Calu3 (cell line): ENCODE results near the gene CCT8L2. TPM values are rescaled to one million over a fixed set of nuclear protein-coding genes. Genes with fewer than 3 reads are reported as not detected.
"Not testable (repeated sequence)": the region's sequence is repeated elsewhere in the genome, so short reads cannot be mapped to it uniquely, and the experiment has no call there.

Experiments used
- BruUV-seq: library from RNA; stranded (reverse); fragments of 400-500 nt; replicated peaks from 2 replicates; lab custom pipeline; 2021; lab: Mats Ljungman, UMichigan
- CTCF ChIA-PET: fragments of 300-600 bp; sonication (Branson Sonifier 250); formaldehyde crosslinking; loops from one replicate; lab custom pipeline; 2022; ENCODE audit warnings: antibody characterized with exemption; lab: Charles Lee
- DNase-seq: peaks from one replicate; pipeline ENCODE4 v3.0.0; 2022
- H3K27ac Mint-ChIP-seq: one replicate; pipeline ENCODE4 v1.8.0; 2022; ENCODE audit warnings: mixed read lengths; ENCODE audit not compliant: unreplicated experiment
- H3K27me3 Mint-ChIP-seq: one replicate; pipeline ENCODE4 v1.8.0; 2022; ENCODE audit warnings: mixed read lengths; ENCODE audit not compliant: unreplicated experiment
- H3K36me3 Mint-ChIP-seq: one replicate; pipeline ENCODE4 v1.8.0; 2022; ENCODE audit warnings: mild to moderate bottlenecking, moderate library complexity, mixed read lengths; ENCODE audit not compliant: insufficient read depth, unreplicated experiment
- H3K4me1 Mint-ChIP-seq: one replicate; pipeline ENCODE4 v1.8.0; 2022; ENCODE audit warnings: mild to moderate bottlenecking, low read depth, mixed read lengths; ENCODE audit not compliant: unreplicated experiment
- H3K4me3 Mint-ChIP-seq: one replicate; pipeline ENCODE4 v1.8.0; 2022; ENCODE audit warnings: mild to moderate bottlenecking, low read depth, moderate library complexity, mixed read lengths; ENCODE audit not compliant: unreplicated experiment
- H3K9me3 Mint-ChIP-seq: one replicate; pipeline ENCODE4 v1.8.0; 2022; ENCODE audit warnings: low read depth, mixed read lengths; ENCODE audit not compliant: unreplicated experiment
- CTCF ChIP-seq: fragments of 200-600 bp; IDR thresholded peaks from one replicate; pipeline ENCODE4 v1.8.0; 2022; ENCODE audit warnings: antibody characterized with exemption; ENCODE audit not compliant: unreplicated experiment
- intact Hi-C: fragments of 100-400 bp; cut with micrococcal nuclease; formaldehyde crosslinking; loops from one replicate; pipeline ENCODE4 v1.10.0; 2022; ENCODE audit not compliant: unreplicated experiment
- total RNA-seq: library from RNA; stranded (reverse); gene quantifications from 2 replicates; pipeline ENCODE4 v1.2.3, GENCODE V29; 2022

The CCT8L2 gene
- total RNA-seq, 1 experiment from 2014 or later = not detected

- DNase-seq = no peak
- H3K27me3 Mint-ChIP-seq = no peaks in the 10 kb centered on the region
- no peaks in the 10 kb centered on the region for H3K36me3 Mint-ChIP-seq
- intact Hi-C loops = no loop called here
- H3K9me3 Mint-ChIP-seq = peaks cover 18% of the 10 kb centered on the region
- no peak overlapping the region for H3K27ac Mint-ChIP-seq
- CTCF ChIA-PET = no interaction called here
- BruUV-seq = no TSS peak
- no peaks in the 10 kb centered on the region for H3K4me1 Mint-ChIP-seq
- no peak overlapping the region for H3K4me3 Mint-ChIP-seq
- TF ChIP-seq CTCF = no peak
These were observed 17.1 kb upstream of the CCT8L2 start for GRCh38 chr22:16609548-16610261.

- Mint-ChIP-seq H3K4me1 (no peaks in the 10 kb centered on the region), H3K36me3 (no peaks in the 10 kb centered on the region), H3K4me3 (no peak overlapping the region), H3K9me3 (peaks cover 13% of the 10 kb centered on the region), H3K27ac (no peak overlapping the region), H3K27me3 (no peaks in the 10 kb centered on the region)
- no TSS peak for BruUV-seq
- no peak for DNase-seq
- CTCF ChIA-PET = no interaction called here
- intact Hi-C loops = no loop called here
- TF ChIP-seq CTCF = no peak
These were observed 16.3 kb upstream of the CCT8L2 start for GRCh38 chr22:16608931-16609330.

GRCh38 chr22:16604257-16604998 is 11.8 kb upstream of the CCT8L2 start:
- H3K4me3 Mint-ChIP-seq, H3K27ac Mint-ChIP-seq, DNase-seq, H3K4me1 Mint-ChIP-seq, H3K27me3 Mint-ChIP-seq, intact Hi-C loops, H3K36me3 Mint-ChIP-seq, BruUV-seq, CTCF ChIA-PET, H3K9me3 Mint-ChIP-seq: not testable (repeated sequence)

GRCh38 chr22:16603770-16604242 is 11.2 kb upstream of the CCT8L2 start:
- H3K4me3 Mint-ChIP-seq, DNase-seq, H3K36me3 Mint-ChIP-seq, H3K27ac Mint-ChIP-seq, H3K9me3 Mint-ChIP-seq, H3K4me1 Mint-ChIP-seq, intact Hi-C loops, H3K27me3 Mint-ChIP-seq, CTCF ChIA-PET, BruUV-seq: not testable (repeated sequence)

- H3K36me3 Mint-ChIP-seq = peaks cover 5% of the 10 kb centered on the region
- H3K27me3 Mint-ChIP-seq = no peaks in the 10 kb centered on the region
- no TSS peak for BruUV-seq
- H3K4me1 Mint-ChIP-seq = no peaks in the 10 kb centered on the region
- no peak overlapping the region for H3K27ac Mint-ChIP-seq
- H3K9me3 Mint-ChIP-seq = peaks cover 5% of the 10 kb centered on the region
- TF ChIP-seq CTCF = no peak
- CTCF ChIA-PET = interaction anchor here (0.7 kb wide), 1 partner anchor 10 kb away, joined by 5 read pairs; no protein-coding TSS in a partner anchor
- no peak for DNase-seq
- H3K4me3 Mint-ChIP-seq = no peak overlapping the region
- intact Hi-C loops = no loop called here
These were observed 10.8 kb upstream of the CCT8L2 start for GRCh38 chr22:16603448-16603768.

- intact Hi-C loops, H3K4me1 Mint-ChIP-seq, H3K27ac Mint-ChIP-seq, H3K36me3 Mint-ChIP-seq, H3K4me3 Mint-ChIP-seq, DNase-seq, H3K27me3 Mint-ChIP-seq, H3K9me3 Mint-ChIP-seq, BruUV-seq: not testable (repeated sequence)
- CTCF ChIA-PET = interaction anchor here (0.7 kb wide), 1 partner anchor 10 kb away, joined by 5 read pairs; no protein-coding TSS in a partner anchor
These were observed 10.3 kb upstream of the CCT8L2 start for GRCh38 chr22:16602728-16603447.

- H3K36me3 Mint-ChIP-seq, H3K4me3 Mint-ChIP-seq, BruUV-seq, H3K4me1 Mint-ChIP-seq, CTCF ChIA-PET, H3K9me3 Mint-ChIP-seq, H3K27me3 Mint-ChIP-seq, H3K27ac Mint-ChIP-seq, intact Hi-C loops, DNase-seq: not testable (repeated sequence)
These were observed 9.7 kb upstream of the CCT8L2 start for GRCh38 chr22:16602224-16602727.
